ENCODE measurements around the gene ITPR3. TPM values are rescaled to one million over a fixed set of nuclear protein-coding genes. Genes with fewer than 3 reads are reported as not detected.
"Not testable (repeated sequence)": the region's sequence is repeated elsewhere in the genome, so short reads cannot be mapped to it uniquely, and the experiment has no call there.

ITPR3 gene
- total RNA-seq, 1 experiment from 2014 or later: 86.9 TPM

DNA sequence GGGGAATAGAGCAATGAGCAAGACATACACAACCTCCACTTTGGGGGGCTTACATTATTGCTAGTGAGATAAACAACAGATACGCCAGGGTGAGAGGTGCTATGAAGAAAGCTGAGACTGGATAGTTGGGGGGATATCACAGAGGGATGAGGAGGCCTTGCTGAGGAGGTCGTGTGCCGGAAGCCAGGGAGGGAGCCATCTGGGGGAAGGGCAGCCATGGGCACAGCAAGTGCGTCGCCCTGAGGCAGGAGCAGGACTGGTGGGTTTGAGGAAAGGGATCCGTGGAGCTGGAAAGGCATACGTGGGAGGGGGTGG, 28.9 kb upstream of the ITPR3 start:
- no peak overlapping the region for H3K4me3 Mint-ChIP-seq (ENCODE audit: unreplicated experiment)
- H3K27me3 Mint-ChIP-seq (ENCODE audit: insufficient read depth, unreplicated experiment): no peaks in the 10 kb centered on the region
- H3K36me3 Mint-ChIP-seq (ENCODE audit: insufficient read depth, unreplicated experiment): no peaks in the 10 kb centered on the region
- intact Hi-C loops (cut with micrococcal nuclease): no loop called here
- DNase-seq (ENCODE audit: unreplicated experiment): no peak
- BruUV-seq (replicated peaks): no TSS peak
- POLR2A ChIA-PET: interaction anchor here (0.5 to 3.5 kb wide), 4 partner anchors 15 to 197 kb away, joined by 3 to 21 read pairs (median 4); partner anchors contain the start of gene ITPR3
- CTCF ChIA-PET: interaction anchor here (0.7 to 1.4 kb wide), 4 partner anchors 40 to 91 kb away, joined by 3 to 6 read pairs (median 3); no protein-coding TSS in a partner anchor
- no peaks in the 10 kb centered on the region for H3K9me3 Mint-ChIP-seq (ENCODE audit: unreplicated experiment)
- H3K4me1 Mint-ChIP-seq (ENCODE audit: insufficient read depth, unreplicated experiment): peaks cover 31% of the 10 kb centered on the region
- H3K27ac Mint-ChIP-seq (ENCODE audit: low read depth, unreplicated experiment): peak overlapping the region; percentile 11
- no peak for TF ChIP-seq CTCF (IDR thresholded peaks at IDR 0.05; ENCODE audit: unreplicated experiment)

GRCh38 chr6:33592595-33593413, 28.3 kb upstream of the ITPR3 start:
- peak overlapping the region; percentile 11 for H3K27ac Mint-ChIP-seq (ENCODE audit: low read depth, unreplicated experiment)
- intact Hi-C loops (cut with micrococcal nuclease): no loop called here

GRCh38 chr6:33593414-33593727, 27.8 kb upstream of the ITPR3 start:
- CTCF ChIA-PET: interaction anchor here (3.9 kb wide), 1 partner anchor 107 kb away, joined by 10 read pairs; no protein-coding TSS in a partner anchor
- DNase-seq (ENCODE audit: unreplicated experiment): no peak
- no peaks in the 10 kb centered on the region for H3K36me3 Mint-ChIP-seq (ENCODE audit: insufficient read depth, unreplicated experiment)
- H3K4me3 Mint-ChIP-seq (ENCODE audit: unreplicated experiment): no peak overlapping the region
- no peaks in the 10 kb centered on the region for H3K9me3 Mint-ChIP-seq (ENCODE audit: unreplicated experiment)
- intact Hi-C loops (cut with micrococcal nuclease): no loop called here
- no peak overlapping the region for H3K27ac Mint-ChIP-seq (ENCODE audit: low read depth, unreplicated experiment)
- H3K4me1 Mint-ChIP-seq (ENCODE audit: insufficient read depth, unreplicated experiment): peaks cover 31% of the 10 kb centered on the region
- no peak for TF ChIP-seq CTCF (IDR thresholded peaks at IDR 0.05; ENCODE audit: unreplicated experiment)
- POLR2A ChIA-PET: no interaction called here
- no peaks in the 10 kb centered on the region for H3K27me3 Mint-ChIP-seq (ENCODE audit: insufficient read depth, unreplicated experiment)
- BruUV-seq (replicated peaks): no TSS peak

More at GRCh38 chr6:33592595-33593413, 28.3 kb upstream of the ITPR3 start:
- H3K36me3 Mint-ChIP-seq (ENCODE audit: insufficient read depth, unreplicated experiment): no peaks in the 10 kb centered on the region
- no peak for DNase-seq (ENCODE audit: unreplicated experiment)
- POLR2A ChIA-PET: interaction anchor here (1.4 kb wide), 1 partner anchor 101 kb away, joined by 3 read pairs; no protein-coding TSS in a partner anchor
- no TSS peak for BruUV-seq (replicated peaks)
- H3K4me1 Mint-ChIP-seq (ENCODE audit: insufficient read depth, unreplicated experiment): peaks cover 31% of the 10 kb centered on the region
- CTCF ChIA-PET: interaction anchor here (0.7 to 3.9 kb wide), 3 partner anchors 39 to 108 kb away, joined by 3 to 10 read pairs (median 3); no protein-coding TSS in a partner anchor
- no peaks in the 10 kb centered on the region for H3K27me3 Mint-ChIP-seq (ENCODE audit: insufficient read depth, unreplicated experiment)
- no peak overlapping the region for H3K4me3 Mint-ChIP-seq (ENCODE audit: unreplicated experiment)
- TF ChIP-seq CTCF (IDR thresholded peaks at IDR 0.05; ENCODE audit: unreplicated experiment): no peak
- H3K9me3 Mint-ChIP-seq (ENCODE audit: unreplicated experiment): no peaks in the 10 kb centered on the region

- ChIA-PET CTCF (interaction anchor here (0.8 to 3.9 kb wide), 4 partner anchors 12 to 105 kb away, joined by 3 to 10 read pairs (median 4); no protein-coding TSS in a partner anchor), POLR2A (interaction anchor here (1.0 to 1.5 kb wide), 3 partner anchors 26 to 116 kb away, joined by 3 to 7 read pairs (median 3); partner anchors contain the start of genes ITPR3 and UQCC2)
- no peaks in the 10 kb centered on the region for H3K36me3 Mint-ChIP-seq (ENCODE audit: insufficient read depth, unreplicated experiment)
- H3K27me3 Mint-ChIP-seq (ENCODE audit: insufficient read depth, unreplicated experiment): no peaks in the 10 kb centered on the region
- intact Hi-C loops (cut with micrococcal nuclease): no loop called here
- TF ChIP-seq CTCF (IDR thresholded peaks at IDR 0.05; ENCODE audit: unreplicated experiment): no peak
- H3K4me1 Mint-ChIP-seq (ENCODE audit: insufficient read depth, unreplicated experiment): peaks cover 34% of the 10 kb centered on the region
- peak; percentile 40 for DNase-seq (ENCODE audit: unreplicated experiment)
- peak overlapping the region; percentile 47 for H3K27ac Mint-ChIP-seq (ENCODE audit: low read depth, unreplicated experiment)
- H3K9me3 Mint-ChIP-seq (ENCODE audit: unreplicated experiment): no peaks in the 10 kb centered on the region
- no peak overlapping the region for H3K4me3 Mint-ChIP-seq (ENCODE audit: unreplicated experiment)
- no TSS peak for BruUV-seq (replicated peaks)
These were observed 25.9 kb upstream of the ITPR3 start for GRCh38 chr6:33595001-33595846.

- H3K4me1 Mint-ChIP-seq (ENCODE audit: insufficient read depth, unreplicated experiment): peaks cover 22% of the 10 kb centered on the region
- H3K27ac Mint-ChIP-seq (ENCODE audit: low read depth, unreplicated experiment); intact Hi-C loops (cut with micrococcal nuclease); H3K27me3 Mint-ChIP-seq (ENCODE audit: insufficient read depth, unreplicated experiment); H3K4me3 Mint-ChIP-seq (ENCODE audit: unreplicated experiment); DNase-seq (ENCODE audit: unreplicated experiment); BruUV-seq (replicated peaks); H3K9me3 Mint-ChIP-seq (ENCODE audit: unreplicated experiment); H3K36me3 Mint-ChIP-seq (ENCODE audit: insufficient read depth, unreplicated experiment): not testable (repeated sequence)
- ChIA-PET CTCF (interaction anchor here (1.2 to 2.3 kb wide), 2 partner anchors 11 to 13 kb away, joined by 4 to 10 read pairs; no protein-coding TSS in a partner anchor), POLR2A (interaction anchor here (0.7 to 1.5 kb wide), 4 partner anchors 9 to 72 kb away, joined by 3 to 7 read pairs (median 4); no protein-coding TSS in a partner anchor)
These were observed 24.2 kb upstream of the ITPR3 start for GRCh38 chr6:33596894-33597293.

Data from MCF 10A (cell line).